Progenitor cell of endocrine pancreas (in vitro differentiated cells): Measurements from ENCODE around the gene CCDC186. TPM values are rescaled to one million over a fixed set of nuclear protein-coding genes. Genes with fewer than 3 reads are reported as not detected.

Experiments used
- DNase-seq: peaks from one replicate; pipeline ENCODE4 v3.0.0; 2021; ENCODE audit warnings: low spot score; ENCODE audit not compliant: unreplicated experiment
- H3K27ac Mint-ChIP-seq: 2 replicates; pipeline ENCODE4 v1.8.0; 2021; ENCODE audit warnings: mild to moderate bottlenecking, moderate library complexity, mixed read lengths
- H3K27me3 Mint-ChIP-seq: 2 replicates; pipeline ENCODE4 v1.8.0; 2021; ENCODE audit warnings: mixed read lengths
- H3K36me3 Mint-ChIP-seq: 2 replicates; pipeline ENCODE4 v1.8.0; 2022; ENCODE audit warnings: mixed read lengths; ENCODE audit not compliant: insufficient read depth
- H3K4me1 Mint-ChIP-seq: 2 replicates; pipeline ENCODE4 v1.8.0; 2021; ENCODE audit warnings: low read depth, mixed read lengths
- H3K4me3 Mint-ChIP-seq: 2 replicates; pipeline ENCODE4 v1.8.0; 2021; ENCODE audit warnings: low read depth, mild to moderate bottlenecking, moderate library complexity, mixed read lengths
- H3K9me3 Mint-ChIP-seq: 2 replicates; pipeline ENCODE4 v1.8.0; 2021; ENCODE audit warnings: low read depth, mixed read lengths
- CTCF ChIP-seq: fragments of 200-600 bp; sonication (generic); IDR thresholded peaks from one replicate; pipeline ENCODE4 v1.5.0; 2021; ENCODE audit warnings: antibody characterized with exemption, mild to moderate bottlenecking; ENCODE audit not compliant: unreplicated experiment
- total RNA-seq: library from RNA; stranded (reverse); gene quantifications from 2 replicates; pipeline ENCODE4 v1.2.1, GENCODE V29; 2021

Gene CCDC186
- total RNA-seq, 1 donor from 2014 or later: 20.8 TPM

- no peak for DNase-seq
- H3K4me1 Mint-ChIP-seq: no peaks in the 10 kb centered on the region
- no peak overlapping the region for H3K27ac Mint-ChIP-seq
- H3K36me3 Mint-ChIP-seq: no peaks in the 10 kb centered on the region
- no peak for TF ChIP-seq CTCF
- H3K9me3 Mint-ChIP-seq: no peaks in the 10 kb centered on the region
- H3K4me3 Mint-ChIP-seq: no peak overlapping the region
- peaks cover 27% of the 10 kb centered on the region for H3K27me3 Mint-ChIP-seq
Measured at GRCh38 chr10:114077815-114078219, 96.2 kb downstream of the CCDC186 start.

- TF ChIP-seq CTCF: no peak
- Mint-ChIP-seq H3K27me3 (peaks cover 27% of the 10 kb centered on the region), H3K4me1 (no peaks in the 10 kb centered on the region), H3K9me3 (no peaks in the 10 kb centered on the region), H3K27ac (no peak overlapping the region), H3K4me3 (no peak overlapping the region), H3K36me3 (no peaks in the 10 kb centered on the region)
- no peak for DNase-seq
Measured at GRCh38 chr10:114077347-114077746, 96.7 kb downstream of the CCDC186 start.

- TF ChIP-seq CTCF: no peak
- no peaks in the 10 kb centered on the region for H3K4me1 Mint-ChIP-seq
- H3K27me3 Mint-ChIP-seq: peaks cover 23% of the 10 kb centered on the region
- no peaks in the 10 kb centered on the region for H3K9me3 Mint-ChIP-seq
- no peaks in the 10 kb centered on the region for H3K36me3 Mint-ChIP-seq
- no peak overlapping the region for H3K4me3 Mint-ChIP-seq
- H3K27ac Mint-ChIP-seq: no peak overlapping the region
- no peak for DNase-seq
Measured at GRCh38 chr10:114075093-114075492, 98.9 kb downstream of the CCDC186 start.

- Mint-ChIP-seq H3K27me3 (peaks cover 14% of the 10 kb centered on the region), H3K27ac (no peak overlapping the region), H3K9me3 (no peaks in the 10 kb centered on the region), H3K4me1 (no peaks in the 10 kb centered on the region), H3K36me3 (no peaks in the 10 kb centered on the region), H3K4me3 (no peak overlapping the region)
- no peak for DNase-seq
- no peak for TF ChIP-seq CTCF
Measured at GRCh38 chr10:114073395-114074186, 100.4 kb downstream of the CCDC186 start.

GRCh38 chr10:114071178-114071577 lies 102.8 kb downstream of the CCDC186 start:
- Mint-ChIP-seq H3K9me3 (no peaks in the 10 kb centered on the region), H3K27me3 (peaks cover 13% of the 10 kb centered on the region), H3K36me3 (no peaks in the 10 kb centered on the region), H3K4me3 (no peak overlapping the region), H3K27ac (no peak overlapping the region), H3K4me1 (peaks cover 2% of the 10 kb centered on the region)
- TF ChIP-seq CTCF: no peak
- DNase-seq: no peak

Other genes with a start within 250 kb of the CCDC186 start
- not detected in 2 replicates for gene ADRB1, start 130.3 kb downstream of the CCDC186 start, total RNA-seq
- gene TDRD1, start 5.2 kb upstream of the CCDC186 start, total RNA-seq: not detected in 2 replicates
- 12.1 and 12.4 TPM in 2 replicates for gene VWA2, start 65.1 kb upstream of the CCDC186 start, total RNA-seq
- 0.98 and 1.8 TPM in 2 replicates for gene AFAP1L2, start 230.3 kb upstream of the CCDC186 start, total RNA-seq